ENCODE data around the gene PRR5L. TPM values are rescaled to one million over a fixed set of nuclear protein-coding genes. Genes with fewer than 3 reads are reported as not detected.

Gene PRR5L
- total and polyA plus RNA-seq, 2 experiments from 2014 or later, result 3.1 to 8.9 TPM

GRCh38 chr11:36432093-36432469 is 136.0 kb downstream of the PRR5L start:
- Histone ChIP-seq H3K27ac (ENCODE audit: low read depth) (no peak overlapping the region), H3F3A (replicated peaks; ENCODE audit: low read depth) (no peaks in the 10 kb centered on the region), H2AFZ (no peak overlapping the region), H4K20me1 (replicated peaks; ENCODE audit: insufficient read depth) (no peaks in the 10 kb centered on the region; the same call in 1 of the 2 replicates), H3K4me1 (ENCODE audit: insufficient read depth) (no peaks in the 10 kb centered on the region), H3K79me2 (replicated peaks; ENCODE audit: insufficient read depth) (no peaks in the 10 kb centered on the region), H3K36me3 (ENCODE audit: insufficient read depth) (no peaks in the 10 kb centered on the region), H3K27me3 (ENCODE audit: insufficient read depth) (no peaks in the 10 kb centered on the region), H3K4me2 (no peak overlapping the region), H3K4me3 (no peak overlapping the region), H3K9me2 (ENCODE audit: insufficient read depth) (no peaks in the 10 kb centered on the region)
- no peak for DNase-seq (ENCODE audit: low spot score)
- Mint-ChIP-seq H3K9me3 (no peaks in the 10 kb centered on the region; the same call in 2 of the 3 replicates), H3K27ac (no peak overlapping the region), H3K4me3 (no peak overlapping the region), H3K27me3 (ENCODE audit: insufficient read depth, low read depth, poor library complexity) (peaks cover 4% of the 10 kb centered on the region), H3K4me1 (no peaks in the 10 kb centered on the region), H3K36me3 (ENCODE audit: low read depth) (0 out of 3 replicates have a peak, but pooled peaks cover 3% of the 10 kb centered on the region)
- no peak for ATAC-seq
- TF ChIP-seq POLR2AphosphoS5 (IDR thresholded peaks at IDR 0.05; ENCODE audit: low read depth) (no peak), ZNF114 (CRISPR knock-in tag; IDR thresholded peaks at IDR 0.05) (no peak)

- H3K36me3 ChIP-seq (ENCODE audit: insufficient read depth), result no peaks in the 10 kb centered on the region
- no peak overlapping the region for H3K27ac ChIP-seq (ENCODE audit: low read depth)
- H3K9me2 ChIP-seq (ENCODE audit: insufficient read depth), result no peaks in the 10 kb centered on the region
- no peaks in the 10 kb centered on the region; the same call in 1 of the 2 replicates for H4K20me1 ChIP-seq (replicated peaks; ENCODE audit: insufficient read depth)
- no peaks in the 10 kb centered on the region; the same call in 2 of the 3 replicates for H3K9me3 Mint-ChIP-seq
- TF ChIP-seq ZNF114 (CRISPR knock-in tag; IDR thresholded peaks at IDR 0.05) (no peak), ZNF331 (CRISPR knock-in tag; IDR thresholded peaks at IDR 0.05; ENCODE audit: low read depth) (no peak), POLR2AphosphoS5 (IDR thresholded peaks at IDR 0.05; ENCODE audit: low read depth) (no peak), ETS1 (IDR thresholded peaks at IDR 0.05) (no peak), STAT1 (IDR thresholded peaks at IDR 0.05; ENCODE audit: unreplicated experiment) (no peak), CREB1 (CRISPR knock-in tag; IDR thresholded peaks at IDR 0.05; ENCODE audit: low read depth) (no peak), ZNF462 (CRISPR knock-in tag; IDR thresholded peaks at IDR 0.05) (no peak), EZH2 (IDR thresholded peaks at IDR 0.05; ENCODE audit: low read depth, unreplicated experiment) (no peak), REST (IDR thresholded peaks at IDR 0.05; ENCODE audit: unreplicated experiment) (no peak)
- DNase-seq (ENCODE audit: low spot score), result no peak
- peaks cover 4% of the 10 kb centered on the region for H3K27me3 Mint-ChIP-seq (ENCODE audit: insufficient read depth, low read depth, poor library complexity)
- H2AFZ ChIP-seq, result no peak overlapping the region
- H3K27ac Mint-ChIP-seq, result no peak overlapping the region
- H3K36me3 Mint-ChIP-seq (ENCODE audit: low read depth), result 0 out of 3 replicates have a peak, but pooled peaks cover 3% of the 10 kb centered on the region
- no peaks in the 10 kb centered on the region for H3K4me1 ChIP-seq (ENCODE audit: insufficient read depth)
- H3K4me2 ChIP-seq, result no peak overlapping the region
- H3K27me3 ChIP-seq (ENCODE audit: insufficient read depth), result no peaks in the 10 kb centered on the region
- no peaks in the 10 kb centered on the region for H3K4me1 Mint-ChIP-seq
- H3K4me3 ChIP-seq, result no peak overlapping the region
- no peaks in the 10 kb centered on the region for H3F3A ChIP-seq (replicated peaks; ENCODE audit: low read depth)
- no peaks in the 10 kb centered on the region for H3K79me2 ChIP-seq (replicated peaks; ENCODE audit: insufficient read depth)
- no peak overlapping the region for H3K4me3 Mint-ChIP-seq
- no peak for ATAC-seq
Measured at GRCh38 chr11:36432738-36433137, 136.7 kb downstream of the PRR5L start.

Data from GM23338 (cell line).